H9 (cell line): ENCODE results near the gene NUBPL. TPM values are rescaled to one million over a fixed set of nuclear protein-coding genes. Genes with fewer than 3 reads are reported as not detected.

ENCODE experiments used
- DNase-seq: peaks from one replicate; pipeline ENCODE4 v3.0.0-alpha.2; 2017
- H2AFZ ChIP-seq: one replicate; pipeline ENCODE4 v1.6.1; 2013; ENCODE audit warnings: mild to moderate bottlenecking, low read length, control low read depth, moderate library complexity
- H2AK5ac ChIP-seq: 2 replicates; pipeline ENCODE4 v1.6.1; 2013; ENCODE audit warnings: low read length, control low read depth, mixed read lengths; ENCODE audit not compliant: insufficient read length
- H2BK120ac ChIP-seq: one replicate; pipeline ENCODE4 v1.6.1; 2013; ENCODE audit warnings: low read depth, mild to moderate bottlenecking, low read length, control low read depth, inconsistent platforms; ENCODE audit not compliant: poor library complexity, severe bottlenecking
- H2BK12ac ChIP-seq: 2 replicates; pipeline ENCODE4 v1.6.1; 2013; ENCODE audit warnings: low read length, control low read depth, mixed read lengths, low read depth; ENCODE audit not compliant: insufficient read length
- H2BK15ac ChIP-seq: 2 replicates; pipeline ENCODE4 v1.6.1; 2013; ENCODE audit warnings: low read depth, low read length, control low read depth
- H2BK20ac ChIP-seq: one replicate; pipeline ENCODE4 v1.6.1; 2013; ENCODE audit warnings: low read depth, mild to moderate bottlenecking, low read length, control low read depth, inconsistent platforms; ENCODE audit not compliant: poor library complexity, severe bottlenecking
- H2BK5ac ChIP-seq: 2 replicates; pipeline ENCODE4 v1.6.1; 2013; ENCODE audit warnings: low read length, control low read depth, mixed read lengths; ENCODE audit not compliant: insufficient read length
- H3K14ac ChIP-seq: 2 replicates; pipeline ENCODE4 v1.6.1; 2013; ENCODE audit warnings: low read length, control low read depth; ENCODE audit not compliant: insufficient read depth
- H3K18ac ChIP-seq: 2 replicates; pipeline ENCODE4 v1.6.1; 2013; ENCODE audit warnings: low read depth, mild to moderate bottlenecking, mixed read lengths, low read length, control low read depth; ENCODE audit not compliant: insufficient read length
- H3K23ac ChIP-seq: 2 replicates; pipeline ENCODE4 v1.6.1; 2013; ENCODE audit warnings: low read length, control low read depth, mixed read lengths, low read depth; ENCODE audit not compliant: insufficient read length
- H3K23me2 ChIP-seq: 2 replicates; pipeline ENCODE4 v1.6.1; 2013; ENCODE audit warnings: low read depth, mild to moderate bottlenecking, mixed read lengths, low read length, control low read depth; ENCODE audit not compliant: insufficient read length, poor library complexity, severe bottlenecking
- H3K27ac ChIP-seq: 2 replicates; pipeline ENCODE4 v1.5.1; 2013; ENCODE audit warnings: low read length, control low read depth, mixed read lengths, low read depth; ENCODE audit not compliant: insufficient read length
- H3K27me3 ChIP-seq: 2 replicates; pipeline ENCODE4 v1.6.1; 2013; ENCODE audit warnings: low read length, control low read depth, inconsistent platforms; ENCODE audit not compliant: insufficient read depth
- H3K4ac ChIP-seq: 2 replicates; pipeline ENCODE4 v1.6.1; 2013; ENCODE audit warnings: low read depth, mild to moderate bottlenecking, control low read depth, inconsistent platforms, low read length, moderate library complexity
- H3K4me1 ChIP-seq: 2 replicates; pipeline ENCODE4 v1.6.1; 2013; ENCODE audit warnings: low read length, control low read depth, inconsistent platforms; ENCODE audit not compliant: insufficient read depth
- H3K4me2 ChIP-seq: 2 replicates; pipeline ENCODE4 v1.6.1; 2013; ENCODE audit warnings: low read length, control low read depth, mixed read lengths; ENCODE audit not compliant: insufficient read length, insufficient read depth
- H3K56ac ChIP-seq: 2 replicates; pipeline ENCODE4 v1.6.1; 2013; ENCODE audit warnings: low read depth, mild to moderate bottlenecking, mixed read lengths, low read length, control low read depth; ENCODE audit not compliant: insufficient read length
- H3K79me1 ChIP-seq: 2 replicates; pipeline ENCODE4 v1.6.1; 2013; ENCODE audit warnings: low read depth, mild to moderate bottlenecking, moderate library complexity, low read length, control low read depth, inconsistent platforms; ENCODE audit not compliant: insufficient read depth, poor library complexity, severe bottlenecking
- H3K79me2 ChIP-seq: 2 replicates; pipeline ENCODE4 v1.6.1; 2013; ENCODE audit warnings: low read length, control low read depth, inconsistent platforms; ENCODE audit not compliant: insufficient read depth
- H3K9ac ChIP-seq: 2 replicates; pipeline ENCODE4 v1.6.1; 2013; ENCODE audit warnings: low read length, control low read depth, mixed read lengths; ENCODE audit not compliant: insufficient read length; ENCODE audit errors: extremely low read depth
- H3K9me3 ChIP-seq: one replicate; pipeline ENCODE4 v1.6.1; 2013; ENCODE audit warnings: low read depth, low read length, inconsistent platforms; ENCODE audit not compliant: control insufficient read depth
- H3T11ph ChIP-seq: one replicate; pipeline ENCODE4 v1.6.1; 2013; ENCODE audit warnings: mild to moderate bottlenecking, low read length, control low read depth, inconsistent platforms
- H4K20me1 ChIP-seq: one replicate; pipeline ENCODE4 v1.6.1; 2013; ENCODE audit not compliant: control insufficient read depth, insufficient read length, insufficient read depth
- H4K5ac ChIP-seq: 2 replicates; pipeline ENCODE4 v1.6.1; 2013; ENCODE audit warnings: low read depth, mild to moderate bottlenecking, mixed read lengths, low read length, control low read depth; ENCODE audit not compliant: insufficient read length
- H4K8ac ChIP-seq: replicated peaks from 2 replicates; pipeline ENCODE4 v1.6.1; 2013; ENCODE audit warnings: low read length, control low read depth, mixed read lengths, low read depth; ENCODE audit not compliant: insufficient read length
- H4K91ac ChIP-seq: 2 replicates; pipeline ENCODE4 v1.6.1; 2013; ENCODE audit warnings: low read depth, mild to moderate bottlenecking, moderate library complexity, mixed read lengths, low read length, control low read depth; ENCODE audit not compliant: insufficient read length
- H3K27ac Mint-ChIP-seq, 3 experiments: 2 replicates in 2 of 3; 3 replicates in 1 of 3; pipeline ENCODE4 v1.8.0; 2020 to 2021; ENCODE audit warnings: mixed read lengths in 3 of 3, mild to moderate bottlenecking in 1 of 3, moderate library complexity in 1 of 3
- H3K27me3 Mint-ChIP-seq: 2 replicates; pipeline ENCODE4 v1.8.0; 2021; ENCODE audit warnings: low read depth, mild to moderate bottlenecking, moderate library complexity, mixed read lengths
- H3K36me3 Mint-ChIP-seq, 3 experiments: 2 replicates in 2 of 3; 3 replicates in 1 of 3; pipeline ENCODE4 v1.8.0; 2020 to 2021; ENCODE audit warnings: low read depth in 3 of 3, mixed read lengths in 3 of 3; ENCODE audit not compliant: insufficient read depth in 1 of 3
- H3K4me1 Mint-ChIP-seq, 2 experiments: 2 replicates each; pipeline ENCODE4 v1.8.0; 2020; ENCODE audit warnings: mixed read lengths in 2 of 2
- H3K4me3 Mint-ChIP-seq, 2 experiments: 2 replicates in 1 of 2; 3 replicates in 1 of 2; pipeline ENCODE4 v1.8.0; 2020 to 2021; ENCODE audit warnings: mild to moderate bottlenecking in 2 of 2, mixed read lengths in 2 of 2, moderate library complexity in 1 of 2
- H3K9me3 Mint-ChIP-seq, 2 experiments: 2 replicates in 1 of 2; 3 replicates in 1 of 2; pipeline ENCODE4 v1.8.0; 2020; ENCODE audit warnings: mild to moderate bottlenecking in 2 of 2, mixed read lengths in 2 of 2, moderate library complexity in 1 of 2
- WGBS: extraction: QIAGEN DNeasy Blood & Tissue Kit; methylation state at CpG from one replicate; pipeline ENCODE4 v1.1.7; 2013; ENCODE audit warnings: missing lambda C conversion rate, low lambda C conversion rate, mixed read lengths; ENCODE audit not compliant: insufficient read length; ENCODE audit errors: extremely low coverage; 5-methylcytosine and 5-hydroxymethylcytosine counted together
- total RNA-seq: library from RNA; stranded (reverse); gene quantifications from 2 replicates; pipeline ENCODE4 v1.2.1, GENCODE V29; 2021
- TF ChIP-seq, protein P1 (sequence below): fragments of 200-600 bp; sonication (generic); conservative IDR thresholded peaks from 3 replicates; pipeline ENCODE4 v1.8.0; 2021; ENCODE audit warnings: antibody characterized with exemption, mild to moderate bottlenecking

NUBPL gene
- total RNA-seq, 1 experiment from 2014 or later, result 14.8 TPM

- Histone ChIP-seq H3T11ph (no peak overlapping the region), H3K4me2 (no peak overlapping the region), H3K56ac (no peak overlapping the region), H4K20me1 (no peaks in the 10 kb centered on the region), H3K79me2 (no peaks in the 10 kb centered on the region), H2BK120ac (no peak overlapping the region), H3K23me2 (no peaks in the 10 kb centered on the region), H3K79me1 (no peaks in the 10 kb centered on the region), H2BK15ac (no peak overlapping the region), H2BK20ac (no peak overlapping the region), H2BK12ac (no peak overlapping the region), H4K8ac (no peak overlapping the region), H3K27me3 (no peaks in the 10 kb centered on the region), H3K9me3 (no peaks in the 10 kb centered on the region), H3K23ac (no peak overlapping the region), H2BK5ac (no peak overlapping the region), H3K4ac (no peak overlapping the region), H3K4me1 (peaks cover 5% of the 10 kb centered on the region; the same call in 1 of the 2 replicates), H3K27ac (no peak overlapping the region), H2AFZ (no peak overlapping the region), H2AK5ac (no peak overlapping the region), H3K14ac (no peak overlapping the region), H3K18ac (no peak overlapping the region), H4K91ac (no peak overlapping the region), H3K9ac (no peak overlapping the region), H4K5ac (no peak overlapping the region)
- Mint-ChIP-seq H3K4me3 (no peak overlapping the region), H3K27me3 (no peaks in the 10 kb centered on the region), H3K9me3 (no peaks in the 10 kb centered on the region; a peak in 1 of 5 replicates), H3K27ac (peak overlapping the region in 1 of 3 experiments; percentile 8; a peak in 1 of 7 replicates), H3K36me3 (no peaks in the 10 kb centered on the region), H3K4me1 (peaks cover 35 to 37% of the 10 kb centered on the region in 2 experiments)
- DNase-seq, result no peak
- WGBS, result no CpG with 5 or more reads among the region's 3 CpGs
- TF ChIP-seq, protein P1, sequence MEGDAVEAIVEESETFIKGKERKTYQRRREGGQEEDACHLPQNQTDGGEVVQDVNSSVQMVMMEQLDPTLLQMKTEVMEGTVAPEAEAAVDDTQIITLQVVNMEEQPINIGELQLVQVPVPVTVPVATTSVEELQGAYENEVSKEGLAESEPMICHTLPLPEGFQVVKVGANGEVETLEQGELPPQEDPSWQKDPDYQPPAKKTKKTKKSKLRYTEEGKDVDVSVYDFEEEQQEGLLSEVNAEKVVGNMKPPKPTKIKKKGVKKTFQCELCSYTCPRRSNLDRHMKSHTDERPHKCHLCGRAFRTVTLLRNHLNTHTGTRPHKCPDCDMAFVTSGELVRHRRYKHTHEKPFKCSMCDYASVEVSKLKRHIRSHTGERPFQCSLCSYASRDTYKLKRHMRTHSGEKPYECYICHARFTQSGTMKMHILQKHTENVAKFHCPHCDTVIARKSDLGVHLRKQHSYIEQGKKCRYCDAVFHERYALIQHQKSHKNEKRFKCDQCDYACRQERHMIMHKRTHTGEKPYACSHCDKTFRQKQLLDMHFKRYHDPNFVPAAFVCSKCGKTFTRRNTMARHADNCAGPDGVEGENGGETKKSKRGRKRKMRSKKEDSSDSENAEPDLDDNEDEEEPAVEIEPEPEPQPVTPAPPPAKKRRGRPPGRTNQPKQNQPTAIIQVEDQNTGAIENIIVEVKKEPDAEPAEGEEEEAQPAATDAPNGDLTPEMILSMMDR, result no peak
Observed at GRCh38 chr14:31894351-31894750, 333.1 kb downstream of the NUBPL start.
